Measurements from ENCODE around the gene TMEM151B. TPM values are rescaled to one million over a fixed set of nuclear protein-coding genes. Genes with fewer than 3 reads are reported as not detected.

Gene TMEM151B
- total and polyA plus RNA-seq, 2 of the 13 experiments (the other 11 are each of a cell fraction or from before 2014, with no cell fraction given): not detected

- TF ChIP-seq ZNF605 (CRISPR knock-in tag; IDR thresholded peaks at IDR 0.05) (0 out of 2 replicates have a peak, but pooled peaks have one; percentile 29), ZNF687 (CRISPR knock-in tag; IDR thresholded peaks at IDR 0.05) (peak; percentile 32; the same call in 1 of the 2 replicates), RFX3 (CRISPR knock-in tag; IDR thresholded peaks at IDR 0.05) (peak; percentile 53; the same call in 1 of the 2 replicates), ARNT2 (CRISPR knock-in tag; IDR thresholded peaks at IDR 0.05; ENCODE audit: low read depth) (no peak), AKNA (CRISPR knock-in tag; IDR thresholded peaks at IDR 0.05; ENCODE audit: borderline replicate concordance) (no peak), CENPX (CRISPR knock-in tag; IDR thresholded peaks at IDR 0.05) (no peak), ZC3H13 (CRISPR knock-in tag; IDR thresholded peaks at IDR 0.05) (peak; percentile 60; the same call in 1 of the 2 replicates)
Measured at GRCh38 chr6:44297063-44298038, 27.1 kb downstream of the TMEM151B start (continued).

Measured in HepG2 (cell line).